Adipocyte (in vitro differentiated cells): Measurements from ENCODE around the gene SPINK5.

ENCODE experiments used
- DNase-seq: peaks from one replicate; pipeline ENCODE4 v3.0.0-alpha.2; 2015; ENCODE audit warnings: low read depth
- H3K27me3 ChIP-seq: replicated peaks from 2 replicates; pipeline ENCODE4 v1.7.0; 2013; ENCODE audit warnings: mild to moderate bottlenecking, low read length, moderate library complexity; ENCODE audit not compliant: control insufficient read depth, insufficient read depth
- H3K36me3 ChIP-seq: 2 replicates; pipeline ENCODE4 v1.7.0; 2013; ENCODE audit warnings: low read length, mild to moderate bottlenecking, moderate library complexity; ENCODE audit not compliant: control insufficient read depth, insufficient read depth, severe bottlenecking
- H3K4me1 ChIP-seq: 2 replicates; pipeline ENCODE4 v1.7.0; 2013; ENCODE audit warnings: mild to moderate bottlenecking, low read length, moderate library complexity; ENCODE audit not compliant: control insufficient read depth, insufficient read depth
- H3K4me3 ChIP-seq: 2 replicates; pipeline ENCODE4 v1.7.0; 2013; ENCODE audit warnings: mild to moderate bottlenecking, low read length, moderate library complexity
- H3K9ac ChIP-seq: 2 replicates; pipeline ENCODE4 v1.7.0; 2013; ENCODE audit warnings: mild to moderate bottlenecking, low read length, moderate library complexity
- H3K9me3 ChIP-seq: 2 replicates; pipeline ENCODE4 v1.7.0; 2013; ENCODE audit warnings: mild to moderate bottlenecking, low read length, moderate library complexity; ENCODE audit not compliant: control insufficient read depth

The SPINK5 gene

DNA sequence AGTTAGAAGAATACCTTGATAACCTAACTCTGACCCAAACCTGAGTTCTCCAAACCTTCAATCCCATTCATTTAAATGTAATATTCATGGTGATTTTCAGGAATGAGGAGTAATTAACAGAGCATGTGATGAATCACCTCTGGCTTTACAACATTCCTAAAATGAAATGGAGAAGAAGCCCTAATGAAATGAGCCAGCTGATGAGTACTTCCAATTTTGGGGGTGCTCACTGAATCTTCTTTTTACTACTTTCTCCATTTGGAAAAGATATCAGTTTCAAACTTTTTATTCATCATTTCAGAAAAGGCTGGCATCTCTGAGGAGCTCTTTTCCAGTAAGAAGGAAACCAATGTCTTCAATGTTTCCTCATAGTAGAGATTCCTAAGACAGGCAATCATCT, 2.9 kb upstream of the SPINK5 start:
- Histone ChIP-seq H3K9me3 (peaks cover 2% of the 10 kb centered on the region), H3K9ac (no peak overlapping the region), H3K27me3 (no peaks in the 10 kb centered on the region), H3K36me3 (no peaks in the 10 kb centered on the region), H3K4me1 (no peaks in the 10 kb centered on the region), H3K4me3 (no peak overlapping the region)
- DNase-seq = no peak

DNA sequence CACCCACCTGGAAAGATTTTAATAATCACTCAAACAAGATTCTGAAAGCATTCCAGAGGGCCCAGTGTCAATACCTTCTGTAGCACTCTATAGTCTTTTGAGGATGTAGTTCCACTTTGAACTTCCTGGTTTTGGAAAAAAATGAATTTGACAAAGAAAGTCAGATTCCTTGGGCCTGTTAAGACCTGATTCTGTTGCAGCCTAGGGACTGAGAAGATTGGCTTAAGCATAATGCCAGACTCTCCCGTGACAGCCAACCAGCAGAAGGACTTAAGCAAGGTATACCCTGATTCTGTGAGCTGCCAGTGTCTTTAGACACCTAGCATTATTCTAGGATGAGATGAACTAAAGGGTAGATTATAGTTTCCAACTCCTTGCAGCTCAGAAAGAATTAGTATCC, 6.8 kb downstream of the SPINK5 start:
- DNase-seq = no peak
- no peaks in the 10 kb centered on the region for H3K27me3 ChIP-seq
- no peaks in the 10 kb centered on the region for H3K36me3 ChIP-seq

DNA sequence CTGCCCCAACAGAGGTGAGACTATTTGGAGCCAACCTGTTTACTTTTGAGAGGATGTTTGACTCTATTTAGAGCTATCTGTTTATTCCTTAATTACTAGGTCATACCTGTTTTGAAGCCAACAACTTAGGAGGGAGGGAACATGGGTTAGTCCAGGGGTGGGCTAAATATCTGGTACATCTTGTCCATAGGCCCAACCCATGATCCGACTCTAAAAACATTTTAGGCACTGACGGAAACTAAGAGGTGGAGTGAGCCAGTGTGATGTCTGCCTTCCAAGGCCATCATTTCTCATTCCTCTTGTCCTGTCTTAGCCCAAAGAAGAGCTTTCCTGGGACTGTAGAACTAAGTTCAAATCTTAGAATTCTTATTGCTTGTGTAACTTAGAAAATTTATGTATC, 8.4 kb downstream of the SPINK5 start:
- no peak for DNase-seq
- no peaks in the 10 kb centered on the region for H3K36me3 ChIP-seq
- H3K27me3 ChIP-seq = no peaks in the 10 kb centered on the region
- H3K4me3 ChIP-seq = no peak overlapping the region
- no peaks in the 10 kb centered on the region for H3K4me1 ChIP-seq
- no peak overlapping the region for H3K9ac ChIP-seq
- H3K9me3 ChIP-seq = peaks cover 14% of the 10 kb centered on the region

More for the DNA sequence above, 6.8 kb downstream of the SPINK5 start:
- Histone ChIP-seq H3K4me3 (no peak overlapping the region), H3K9ac (no peak overlapping the region), H3K4me1 (no peaks in the 10 kb centered on the region), H3K9me3 (peaks cover under 1% of the 10 kb centered on the region)

DNA sequence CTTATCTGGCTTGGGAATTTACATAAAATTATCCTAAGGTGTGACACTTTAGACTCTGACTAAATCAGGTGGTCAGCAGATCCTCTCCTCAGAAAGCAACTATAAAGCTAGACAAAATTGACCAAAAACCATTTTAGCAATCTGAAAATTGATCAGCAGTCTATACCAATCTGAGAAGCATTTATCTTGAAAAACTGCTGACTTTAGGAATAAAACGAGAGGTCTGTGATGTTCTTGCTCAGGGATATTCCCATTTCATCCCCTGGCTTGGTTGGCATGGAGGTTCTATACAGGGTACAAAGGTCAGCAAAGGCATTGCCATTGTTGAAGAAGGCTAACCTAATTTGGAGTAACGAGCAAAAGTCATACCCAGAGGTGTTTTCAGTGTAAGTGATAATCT, 11.7 kb downstream of the SPINK5 start:
- H3K36me3 ChIP-seq = no peaks in the 10 kb centered on the region
- no peak for DNase-seq
- no peak overlapping the region for H3K9ac ChIP-seq
- no peaks in the 10 kb centered on the region for H3K4me1 ChIP-seq
- no peak overlapping the region for H3K4me3 ChIP-seq
- H3K9me3 ChIP-seq = peaks cover 15% of the 10 kb centered on the region
- no peaks in the 10 kb centered on the region for H3K27me3 ChIP-seq

DNA sequence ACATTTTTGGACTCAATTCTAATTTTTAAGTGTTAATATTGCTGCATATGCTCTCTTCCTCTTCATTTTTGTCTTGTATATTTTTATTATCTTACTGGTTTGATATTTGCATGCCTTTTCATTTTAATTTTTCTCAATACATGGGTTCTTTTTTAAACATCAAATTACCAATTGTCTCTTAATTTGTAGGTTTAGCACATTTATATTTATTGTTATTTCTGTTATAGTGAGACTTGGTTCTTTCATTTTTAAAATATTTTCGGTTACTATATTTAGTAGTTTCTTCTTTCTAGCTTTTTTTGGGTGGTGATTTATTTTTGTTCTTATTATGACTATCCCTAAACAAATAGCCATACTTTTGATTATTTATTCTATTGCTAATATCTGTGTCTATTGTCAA, 19.4 kb downstream of the SPINK5 start:
- no peak overlapping the region for H3K4me3 ChIP-seq
- DNase-seq = no peak

DNA sequence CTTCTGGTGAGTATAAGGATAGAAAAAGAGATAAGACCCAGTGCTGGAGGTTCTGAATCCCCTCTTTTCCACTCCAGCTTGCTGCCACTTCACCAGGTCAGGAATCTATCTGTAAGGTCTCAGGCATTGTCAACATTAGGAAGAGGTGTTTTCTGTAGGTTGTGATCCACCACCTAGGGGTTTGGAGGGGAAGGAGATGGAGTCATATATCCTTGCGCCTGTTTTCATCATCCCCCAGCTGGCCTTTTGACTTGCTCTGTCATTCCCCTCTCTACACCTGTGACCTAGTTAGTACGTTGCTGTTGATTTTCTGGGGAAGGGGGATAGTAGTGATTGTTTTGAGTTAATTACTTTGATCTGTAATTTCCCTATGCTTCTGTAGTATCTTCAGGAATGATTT, 20.5 kb downstream of the SPINK5 start:
- Histone ChIP-seq H3K4me1 (peaks cover 13% of the 10 kb centered on the region), H3K4me3 (no peak overlapping the region), H3K36me3 (no peaks in the 10 kb centered on the region), H3K9me3 (no peaks in the 10 kb centered on the region), H3K9ac (no peak overlapping the region), H3K27me3 (peaks cover 4% of the 10 kb centered on the region)
- no peak for DNase-seq

More for the DNA sequence above, 19.4 kb downstream of the SPINK5 start:
- no peak overlapping the region for H3K9ac ChIP-seq
- no peaks in the 10 kb centered on the region for H3K27me3 ChIP-seq
- no peaks in the 10 kb centered on the region for H3K36me3 ChIP-seq
- no peaks in the 10 kb centered on the region for H3K9me3 ChIP-seq
- peaks cover 13% of the 10 kb centered on the region for H3K4me1 ChIP-seq

DNA sequence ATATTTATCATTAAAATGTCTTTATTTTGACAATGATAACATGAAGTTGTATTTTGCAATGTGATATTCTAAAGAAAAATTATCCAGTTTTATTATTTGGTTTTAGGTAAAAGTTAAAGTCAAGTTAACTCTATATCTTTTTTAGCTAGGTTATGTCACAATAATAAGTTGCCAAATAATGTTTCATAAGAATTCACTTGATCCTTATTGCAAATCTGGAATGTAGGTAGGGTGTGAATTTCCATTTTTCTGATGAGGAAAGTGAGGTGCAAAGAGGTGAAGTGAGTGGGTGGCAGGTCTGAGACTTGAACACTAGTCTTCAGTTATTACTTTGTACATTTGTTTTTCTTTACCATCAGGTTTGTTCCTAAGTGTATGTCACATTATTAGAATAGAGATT, 21.5 kb downstream of the SPINK5 start:
- Histone ChIP-seq H3K27me3 (peaks cover 12% of the 10 kb centered on the region), H3K9me3 (no peaks in the 10 kb centered on the region), H3K4me1 (peaks cover 13% of the 10 kb centered on the region), H3K4me3 (no peak overlapping the region), H3K36me3 (no peaks in the 10 kb centered on the region), H3K9ac (no peak overlapping the region)
- no peak for DNase-seq

DNA sequence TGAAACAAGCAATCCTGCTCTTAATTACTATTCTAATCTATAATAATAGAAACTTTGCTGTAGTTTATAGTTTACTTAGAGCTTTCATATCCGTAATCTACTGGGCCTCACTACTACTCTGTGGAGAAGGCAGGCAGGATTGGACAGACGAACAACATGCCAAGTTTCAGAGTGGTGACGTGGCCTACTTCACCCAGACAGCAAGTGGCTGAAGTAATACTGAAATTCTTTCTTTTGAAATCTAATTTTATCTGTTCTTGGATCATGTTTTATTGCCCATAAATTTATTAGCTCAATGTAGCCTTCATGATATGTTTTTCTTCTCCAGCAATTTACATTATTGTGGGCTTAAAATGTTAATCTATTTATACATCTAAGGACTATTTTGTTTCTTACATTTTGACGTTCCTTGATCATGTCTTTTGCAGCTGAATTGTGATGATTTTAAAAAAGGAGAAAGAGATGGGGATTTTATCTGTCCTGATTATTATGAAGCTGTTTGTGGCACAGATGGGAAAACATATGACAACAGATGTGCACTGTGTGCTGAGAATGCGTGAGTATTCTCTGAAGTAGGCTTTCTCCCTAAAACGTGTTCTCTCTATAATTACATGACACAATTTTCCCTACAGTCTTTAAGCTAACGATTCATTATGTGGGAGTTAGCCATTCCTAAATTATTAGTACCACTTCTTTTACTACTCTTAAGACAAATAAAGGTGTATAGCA, 22.4 kb downstream of the SPINK5 start:
- H3K9ac ChIP-seq = no peak overlapping the region
- H3K4me1 ChIP-seq = peaks cover 13% of the 10 kb centered on the region
- no peaks in the 10 kb centered on the region for H3K9me3 ChIP-seq
- H3K4me3 ChIP-seq = no peak overlapping the region
- no peak for DNase-seq
- peaks cover 12% of the 10 kb centered on the region for H3K27me3 ChIP-seq
- H3K36me3 ChIP-seq = no peaks in the 10 kb centered on the region

DNA sequence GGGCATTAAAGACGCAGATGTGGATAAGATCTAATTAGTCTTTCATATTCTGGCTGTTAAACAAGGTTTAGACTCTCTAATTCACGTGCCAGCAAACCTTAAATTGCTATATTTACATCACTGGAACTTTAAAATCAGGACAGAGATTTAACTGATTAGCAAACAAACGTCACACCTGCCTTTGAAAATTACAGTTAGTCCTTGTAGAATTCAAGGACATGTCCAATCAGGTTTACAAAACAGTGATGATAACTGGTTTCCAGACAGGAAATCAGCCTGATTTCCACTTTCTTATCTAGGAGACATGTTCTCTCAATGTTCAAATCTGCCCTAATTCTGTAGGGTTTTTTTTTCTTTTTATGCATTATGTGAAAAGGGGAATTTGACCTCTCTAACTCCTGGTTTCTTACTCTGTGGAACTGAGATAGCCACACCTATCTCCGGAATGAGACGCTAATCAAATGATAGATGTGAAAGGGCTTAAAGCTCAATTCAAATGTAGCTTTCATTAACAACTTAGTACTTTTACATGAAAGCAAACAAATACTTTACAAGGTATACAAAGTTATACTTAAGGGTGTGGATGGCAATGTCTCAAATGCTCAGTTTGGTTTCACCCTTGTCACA, 26.5 kb downstream of the SPINK5 start:
- H3K4me3 ChIP-seq = no peak overlapping the region
- no peaks in the 10 kb centered on the region for H3K9me3 ChIP-seq
- no peak for DNase-seq
- no peaks in the 10 kb centered on the region for H3K36me3 ChIP-seq
- H3K9ac ChIP-seq = no peak overlapping the region
- H3K4me1 ChIP-seq = peaks cover 11% of the 10 kb centered on the region
- peaks cover 12% of the 10 kb centered on the region for H3K27me3 ChIP-seq

DNA sequence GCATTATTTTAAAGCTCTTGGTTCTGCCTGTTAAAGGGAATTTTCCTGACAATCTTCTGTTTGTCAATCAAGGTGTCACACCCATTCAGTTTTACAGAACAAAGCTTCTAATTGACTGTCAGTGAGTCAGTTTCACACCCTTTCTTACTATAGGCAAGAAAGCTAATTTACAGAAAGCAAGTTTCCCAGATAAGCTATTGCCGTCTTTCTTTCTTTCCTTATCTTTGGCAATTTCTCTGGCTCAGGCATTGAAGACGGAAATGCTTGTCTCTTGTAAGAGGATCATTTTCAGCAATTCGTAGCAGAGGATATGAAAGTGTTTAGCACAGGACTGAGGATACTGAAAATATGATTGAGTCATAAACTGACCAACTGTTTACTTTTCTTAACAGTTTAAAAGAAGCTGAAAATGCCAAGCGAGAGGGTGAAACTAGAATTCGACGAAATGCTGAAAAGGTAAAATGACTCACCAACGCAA, 27.0 kb downstream of the SPINK5 start:
- Histone ChIP-seq H3K4me1 (peaks cover 5% of the 10 kb centered on the region), H3K27me3 (peaks cover 12% of the 10 kb centered on the region), H3K9me3 (no peaks in the 10 kb centered on the region), H3K4me3 (no peak overlapping the region), H3K9ac (no peak overlapping the region), H3K36me3 (no peaks in the 10 kb centered on the region)
- DNase-seq = no peak

DNA sequence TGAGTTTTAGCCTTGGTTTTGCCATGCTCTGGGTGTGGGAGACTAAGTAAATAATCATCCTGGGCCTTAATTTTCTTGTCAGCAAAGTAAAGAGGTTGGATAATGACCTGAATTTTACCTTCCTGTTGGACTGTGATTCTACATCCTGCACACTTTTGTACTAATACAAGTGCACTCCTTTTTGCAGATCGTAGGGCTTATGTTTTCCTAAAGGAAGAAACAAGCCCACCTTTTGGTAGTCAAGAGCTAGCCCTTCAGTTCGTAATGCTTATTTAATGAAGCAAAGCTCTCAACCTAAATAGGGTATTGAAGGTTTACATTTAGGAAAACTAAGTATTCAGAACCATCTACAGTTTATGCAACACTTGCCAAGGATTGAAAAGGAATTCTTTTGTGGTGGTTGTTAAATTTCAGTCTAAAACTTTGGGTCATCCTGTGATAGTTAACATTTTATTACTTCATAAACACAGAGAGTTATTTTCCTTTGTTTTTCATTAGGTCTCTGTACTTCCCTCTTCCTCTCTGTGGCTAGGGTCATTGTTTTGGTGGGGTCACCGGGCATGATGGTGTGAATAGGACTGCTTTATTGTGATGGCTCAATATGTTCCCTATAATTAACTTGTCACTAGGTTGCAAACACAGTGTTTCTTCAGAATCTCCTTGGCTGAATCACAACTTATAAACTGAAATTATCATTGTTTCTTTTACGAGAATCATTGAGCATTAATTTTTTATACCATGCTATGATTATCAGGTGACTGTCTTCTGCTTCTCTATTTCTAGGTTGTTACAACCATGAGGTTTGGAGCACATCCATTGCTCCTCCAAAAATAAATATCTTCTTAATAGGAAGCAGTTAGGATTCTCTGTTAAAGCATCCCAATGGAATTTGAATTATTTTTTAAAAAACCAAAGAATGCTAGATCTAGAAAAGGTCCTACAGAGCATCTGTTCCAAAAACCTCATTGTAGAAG, 28.5 kb downstream of the SPINK5 start:
- DNase-seq = no peak
- no peak overlapping the region for H3K4me3 ChIP-seq
- no peak overlapping the region for H3K9ac ChIP-seq
- H3K4me1 ChIP-seq = no peaks in the 10 kb centered on the region
- no peaks in the 10 kb centered on the region for H3K36me3 ChIP-seq
- no peaks in the 10 kb centered on the region for H3K9me3 ChIP-seq
- H3K27me3 ChIP-seq = peaks cover 12% of the 10 kb centered on the region
